GDM1 (cell line): ENCODE results near the gene SMARCD3.
A peak's percentile ranks its signal among the peaks of the same experiment; 100 is the strongest.

Source experiments
- DNase-seq: peaks from one replicate; lab custom pipeline; 2025; lab: John Stamatoyannopoulos, UW

Gene SMARCD3

GRCh38 chr7:151208253-151208862 is 40.1 kb downstream of the SMARCD3 start:
- no peak for DNase-seq

GRCh38 chr7:151207804-151208203 is 40.7 kb downstream of the SMARCD3 start:
- DNase-seq = no peak

GRCh38 chr7:151207315-151207714 is 41.2 kb downstream of the SMARCD3 start:
- peak; percentile 30 for DNase-seq

- peak; percentile 74 for DNase-seq
Measured at GRCh38 chr7:151206914-151207313, 41.6 kb downstream of the SMARCD3 start.

- no peak for DNase-seq
Measured at GRCh38 chr7:151205730-151206129, 42.8 kb downstream of the SMARCD3 start.

GRCh38 chr7:151204383-151205032 is 44.0 kb downstream of the SMARCD3 start:
- DNase-seq = no peak

- no peak for DNase-seq
Measured at GRCh38 chr7:151202836-151203235, 45.7 kb downstream of the SMARCD3 start.

- DNase-seq = no peak
Measured at GRCh38 chr7:151201751-151202150, 46.7 kb downstream of the SMARCD3 start.

GRCh38 chr7:151201344-151201743 is 47.1 kb downstream of the SMARCD3 start:
- no peak for DNase-seq

- DNase-seq = no peak
Measured at GRCh38 chr7:151198945-151199848, 49.3 kb downstream of the SMARCD3 start.

GRCh38 chr7:151197932-151198331 is 50.6 kb downstream of the SMARCD3 start:
- no peak for DNase-seq

- DNase-seq = no peak
Measured at GRCh38 chr7:151195616-151196450, 52.7 kb downstream of the SMARCD3 start.

GRCh38 chr7:151194188-151194587 is 54.3 kb downstream of the SMARCD3 start:
- no peak for DNase-seq

GRCh38 chr7:151193203-151193978 is 55.1 kb downstream of the SMARCD3 start:
- no peak for DNase-seq

- no peak for DNase-seq
Measured at GRCh38 chr7:151192002-151192539, 56.4 kb downstream of the SMARCD3 start.

GRCh38 chr7:151191544-151191943 is 57.0 kb downstream of the SMARCD3 start:
- no peak for DNase-seq

GRCh38 chr7:151189038-151189437 is 59.5 kb downstream of the SMARCD3 start:
- DNase-seq = no peak
